C4-2B (cell line): ENCODE data around the gene FOXN3.

Experiments used
- H3K27ac ChIP-seq: fragments of 450-650 bp; 2 replicates; pipeline ENCODE4 v1.5.1; 2017
- ZFX ChIP-seq: fragments of 450-650 bp; IDR thresholded peaks from 2 replicates; pipeline ENCODE4 v1.6.1; 2017
- TF ChIP-seq, protein P1 (sequence below): fragments of 450-650 bp; conservative IDR thresholded peaks from 2 replicates; pipeline ENCODE4 v1.5.1; 2017; ENCODE audit warnings: mild to moderate bottlenecking

FOXN3 gene

GRCh38 chr14:89178376-89178775, 238.7 kb downstream of the FOXN3 start:
- TF ChIP-seq ZFX: no peak
- TF ChIP-seq, protein P1, sequence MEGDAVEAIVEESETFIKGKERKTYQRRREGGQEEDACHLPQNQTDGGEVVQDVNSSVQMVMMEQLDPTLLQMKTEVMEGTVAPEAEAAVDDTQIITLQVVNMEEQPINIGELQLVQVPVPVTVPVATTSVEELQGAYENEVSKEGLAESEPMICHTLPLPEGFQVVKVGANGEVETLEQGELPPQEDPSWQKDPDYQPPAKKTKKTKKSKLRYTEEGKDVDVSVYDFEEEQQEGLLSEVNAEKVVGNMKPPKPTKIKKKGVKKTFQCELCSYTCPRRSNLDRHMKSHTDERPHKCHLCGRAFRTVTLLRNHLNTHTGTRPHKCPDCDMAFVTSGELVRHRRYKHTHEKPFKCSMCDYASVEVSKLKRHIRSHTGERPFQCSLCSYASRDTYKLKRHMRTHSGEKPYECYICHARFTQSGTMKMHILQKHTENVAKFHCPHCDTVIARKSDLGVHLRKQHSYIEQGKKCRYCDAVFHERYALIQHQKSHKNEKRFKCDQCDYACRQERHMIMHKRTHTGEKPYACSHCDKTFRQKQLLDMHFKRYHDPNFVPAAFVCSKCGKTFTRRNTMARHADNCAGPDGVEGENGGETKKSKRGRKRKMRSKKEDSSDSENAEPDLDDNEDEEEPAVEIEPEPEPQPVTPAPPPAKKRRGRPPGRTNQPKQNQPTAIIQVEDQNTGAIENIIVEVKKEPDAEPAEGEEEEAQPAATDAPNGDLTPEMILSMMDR: no peak
- H3K27ac ChIP-seq: no peak overlapping the region

- TF ChIP-seq, protein P1: no peak
- no peak for TF ChIP-seq ZFX
- peak overlapping the region; percentile 33 for H3K27ac ChIP-seq
These were observed 240.9 kb downstream of the FOXN3 start for GRCh38 chr14:89175881-89176799.

DNA sequence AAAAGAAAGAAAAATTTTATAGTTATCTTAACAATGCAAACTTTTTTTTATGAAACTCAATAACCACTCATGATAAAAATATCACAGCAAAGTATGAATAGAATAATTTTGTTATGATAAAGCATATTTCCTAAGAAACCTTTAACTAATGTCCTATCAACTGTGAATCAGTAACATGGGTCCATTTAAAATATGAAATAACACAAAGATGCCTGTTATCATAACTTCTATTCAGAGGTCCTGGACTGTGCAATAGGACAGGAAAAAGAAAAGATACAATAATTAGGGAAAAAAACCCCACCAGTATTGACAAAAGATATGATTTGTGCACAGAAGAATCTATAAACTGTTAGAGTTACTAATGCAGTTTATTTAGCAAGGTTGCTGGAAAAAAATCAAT, 245.4 kb downstream of the FOXN3 start:
- no peak for TF ChIP-seq ZFX
- TF ChIP-seq, protein P1: no peak
- no peak overlapping the region for H3K27ac ChIP-seq

DNA sequence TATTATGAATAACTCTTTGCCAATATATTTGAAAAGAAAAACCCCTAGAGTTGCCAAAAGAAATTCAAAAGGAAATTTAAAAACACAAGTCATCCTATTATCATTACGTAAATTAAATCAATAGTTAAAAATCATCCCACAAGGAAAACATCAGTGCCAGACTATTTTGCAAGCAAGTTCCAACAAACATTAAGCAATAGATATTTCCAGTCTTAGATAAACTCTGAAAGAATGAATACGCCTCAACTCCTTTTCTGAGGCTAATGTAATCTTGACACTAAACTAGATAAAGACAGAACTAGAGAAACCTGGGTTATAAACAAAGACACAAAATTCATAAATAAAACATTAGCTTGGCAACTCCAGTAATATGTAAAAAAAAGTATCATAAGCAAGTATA, 245.9 kb downstream of the FOXN3 start:
- TF ChIP-seq, protein P1: no peak
- TF ChIP-seq ZFX: no peak
- H3K27ac ChIP-seq: no peak overlapping the region

GRCh38 chr14:89167705-89168104, 249.3 kb downstream of the FOXN3 start:
- no peak overlapping the region for H3K27ac ChIP-seq
- TF ChIP-seq ZFX: no peak
- TF ChIP-seq, protein P1: no peak

GRCh38 chr14:89166633-89167032, 250.4 kb downstream of the FOXN3 start:
- H3K27ac ChIP-seq: no peak overlapping the region
- TF ChIP-seq, protein P1: no peak
- no peak for TF ChIP-seq ZFX
